A673 (cell line): ENCODE data around the gene HPCAL1. TPM values are rescaled to one million over a fixed set of nuclear protein-coding genes. Genes with fewer than 3 reads are reported as not detected.

Experiments used
- BruUV-seq: library from RNA; stranded (reverse); fragments of 400-500 nt; replicated peaks from 2 replicates; lab custom pipeline; 2021; lab: Mats Ljungman, UMichigan
- CTCF ChIA-PET: fragments of 300-600 bp; sonication (Branson Sonifier 250); formaldehyde crosslinking; loops from one replicate; lab custom pipeline; 2022; ENCODE audit warnings: antibody characterized with exemption; lab: Charles Lee
- POLR2A ChIA-PET: fragments of 300-600 bp; sonication (Branson Sonifier 250); formaldehyde crosslinking; loops from one replicate; lab custom pipeline; 2022; ENCODE audit warnings: antibody characterized with exemption; ENCODE audit not compliant: low non-redundant PET; lab: Charles Lee
- DNase-seq: peaks from one replicate; pipeline ENCODE4 v3.0.0-alpha.2; 2015; ENCODE audit warnings: low spot score
- H3K27ac ChIP-seq: fragments of 200-600 bp; sonication (generic); 2 replicates; pipeline ENCODE4 v1.5.1; 2016; ENCODE audit warnings: mixed run types, low read depth, mild to moderate bottlenecking, mixed read lengths, antibody characterized with exemption, low read length; ENCODE audit not compliant: poor library complexity, severe bottlenecking
- H3K27me3 ChIP-seq: fragments of 200-600 bp; sonication (generic); replicated peaks from 2 replicates; pipeline ENCODE4 v1.6.1; 2017; ENCODE audit warnings: mixed run types, low read depth, mild to moderate bottlenecking, mixed read lengths, antibody characterized with exemption, low read length; ENCODE audit not compliant: insufficient read depth, poor library complexity
- H3K36me3 ChIP-seq: fragments of 200-600 bp; sonication (generic); 2 replicates; pipeline ENCODE4 v1.6.1; 2016; ENCODE audit warnings: mixed run types, mild to moderate bottlenecking, mixed read lengths, antibody characterized with exemption, low read length; ENCODE audit not compliant: insufficient read depth, poor library complexity, severe bottlenecking
- H3K4me1 ChIP-seq: fragments of 200-600 bp; sonication (generic); 2 replicates; pipeline ENCODE4 v1.6.1; 2017; ENCODE audit warnings: mixed run types, mild to moderate bottlenecking, mixed read lengths, antibody characterized with exemption, low read length; ENCODE audit not compliant: insufficient read depth, poor library complexity, severe bottlenecking
- H3K4me3 ChIP-seq: fragments of 200-600 bp; sonication (generic); 2 replicates; pipeline ENCODE4 v1.5.1; 2016; ENCODE audit warnings: low read depth, mixed run types, mild to moderate bottlenecking, mixed read lengths, low read length; ENCODE audit not compliant: poor library complexity, severe bottlenecking
- H3K9me3 ChIP-seq: fragments of 200-600 bp; sonication (generic); 2 replicates; pipeline ENCODE4 v1.6.1; 2016; ENCODE audit warnings: mixed run types, low read depth, mild to moderate bottlenecking, mixed read lengths, antibody characterized with exemption, low read length; ENCODE audit not compliant: poor library complexity, severe bottlenecking
- CTCF ChIP-seq: fragments of 300-800, 200-600 bp; sonication (generic); conservative IDR thresholded peaks from 2 replicates; pipeline ENCODE4 v1.5.1; 2017; ENCODE audit warnings: low read depth, mild to moderate bottlenecking, antibody characterized with exemption, low read length, moderate library complexity, mixed read lengths
- EZH2 ChIP-seq: fragments of 200-600 bp; sonication (generic); IDR thresholded peaks from 2 replicates; pipeline ENCODE4 v1.6.1; 2017; ENCODE audit warnings: borderline replicate concordance, low read depth, mild to moderate bottlenecking, mixed read lengths, antibody characterized with exemption, low read length; ENCODE audit not compliant: poor library complexity, severe bottlenecking
- intact Hi-C: fragments of 100-400 bp; cut with micrococcal nuclease; formaldehyde crosslinking; loops from one replicate; pipeline ENCODE4 v1.10.0; 2022; ENCODE audit not compliant: unreplicated experiment
- total RNA-seq: library from RNA; stranded (reverse); gene quantifications from 2 replicates; pipeline ENCODE4 v1.2.3, GENCODE V29; 2021

HPCAL1 gene
- total RNA-seq, 1 experiment from 2014 or later: 9.7 TPM

- Histone ChIP-seq H3K4me3 (no peak overlapping the region), H3K27ac (no peak overlapping the region), H3K36me3 (no peaks in the 10 kb centered on the region), H3K9me3 (no peaks in the 10 kb centered on the region), H3K27me3 (no peaks in the 10 kb centered on the region), H3K4me1 (peaks cover 25% of the 10 kb centered on the region)
- intact Hi-C loops: no loop called here
- TF ChIP-seq CTCF (no peak), EZH2 (no peak)
- CTCF ChIA-PET: no interaction called here
- POLR2A ChIA-PET: no interaction called here
- DNase-seq: no peak
- BruUV-seq: no TSS peak
Observed at GRCh38 chr2:10329880-10330699, 27.4 kb downstream of the HPCAL1 start.

GRCh38 chr2:10330700-10331026 is 28.0 kb downstream of the HPCAL1 start:
- no peak for TF ChIP-seq EZH2
- TF ChIP-seq CTCF: no peak
- ChIA-PET CTCF (no interaction called here), POLR2A (no interaction called here)
- intact Hi-C loops: no loop called here
- H3K36me3 ChIP-seq: no peaks in the 10 kb centered on the region
- no peak overlapping the region for H3K4me3 ChIP-seq
- H3K9me3 ChIP-seq: no peaks in the 10 kb centered on the region
- no TSS peak for BruUV-seq
- H3K27ac ChIP-seq: no peak overlapping the region
- peaks cover 25% of the 10 kb centered on the region for H3K4me1 ChIP-seq
- no peak for DNase-seq
- H3K27me3 ChIP-seq: no peaks in the 10 kb centered on the region

- Histone ChIP-seq H3K4me1 (peaks cover 23% of the 10 kb centered on the region), H3K9me3 (no peaks in the 10 kb centered on the region), H3K27ac (no peak overlapping the region), H3K36me3 (no peaks in the 10 kb centered on the region), H3K27me3 (no peaks in the 10 kb centered on the region), H3K4me3 (no peak overlapping the region)
- intact Hi-C loops: no loop called here
- no TSS peak for BruUV-seq
- no peak for TF ChIP-seq EZH2
- TF ChIP-seq CTCF: no peak
- POLR2A ChIA-PET: no interaction called here
- no peak for DNase-seq
- CTCF ChIA-PET: no interaction called here
Observed at GRCh38 chr2:10331027-10331701, 28.5 kb downstream of the HPCAL1 start.
